Measurements from ENCODE around the gene ZKSCAN1.
A peak's percentile ranks its signal among the peaks of the same experiment; 100 is the strongest.

The ZKSCAN1 gene

GRCh38 chr7:100081535-100082102, 66.2 kb downstream of the ZKSCAN1 start, which contains the start of gene ZNF3:
TSS of gene ZNF3 (minus strand) at chr7:100081723. CDS start at chr7:100077357, 4,366 bp downstream.
- peak; percentile 95 for DNase-seq (ENCODE audit: low read depth)

- no peak for DNase-seq (ENCODE audit: low read depth)
Measured at GRCh38 chr7:100082978-100083377, 67.6 kb downstream of the ZKSCAN1 start.

- DNase-seq (ENCODE audit: low read depth): no peak
Measured at GRCh38 chr7:100085515-100085914, 70.1 kb downstream of the ZKSCAN1 start.

GRCh38 chr7:100087055-100087750, 71.8 kb downstream of the ZKSCAN1 start:
- DNase-seq (ENCODE audit: low read depth): no peak

GRCh38 chr7:100088095-100088620, 72.8 kb downstream of the ZKSCAN1 start:
- no peak for DNase-seq (ENCODE audit: low read depth)

GRCh38 chr7:100088621-100089457, 73.4 kb downstream of the ZKSCAN1 start, which contains the start of gene COPS6:
TSS of gene COPS6 (plus strand) at chr7:100088969. CDS start at chr7:100088991, 22 bp downstream.
- DNase-seq (ENCODE audit: low read depth): peak; percentile 81

- no peak for DNase-seq (ENCODE audit: low read depth)
Measured at GRCh38 chr7:100089458-100090196, 74.2 kb downstream of the ZKSCAN1 start.

- DNase-seq (ENCODE audit: low read depth): no peak
Measured at GRCh38 chr7:100090527-100091410, 75.4 kb downstream of the ZKSCAN1 start.

All from activated T-helper 9 cell treated with anti-CD3 and anti-CD28 coated beads, Interleukin-2, amount 50 U/mL, for 16 hours (primary cell).